MCF 10A (cell line): Measurements from ENCODE around the gene PRKN. TPM values are rescaled to one million over a fixed set of nuclear protein-coding genes. Genes with fewer than 3 reads are reported as not detected.

Source experiments
- BruUV-seq: library from RNA; stranded (reverse); fragments of 400-500 nt; replicated peaks from 2 replicates; lab custom pipeline; 2021; lab: Mats Ljungman, UMichigan
- CTCF ChIA-PET: fragments of 300-600 bp; sonication (Branson Sonifier 250); formaldehyde crosslinking; extraction: SDS; loops from one replicate; lab custom pipeline; 2021; ENCODE audit warnings: antibody characterized with exemption, inconsistent platforms; lab: Yijun Ruan, JAX
- POLR2A ChIA-PET: fragments of 300-600, 350-650 bp; sonication (Branson Sonifier 250); formaldehyde crosslinking; extraction: SDS; loops from one replicate; lab custom pipeline; 2020; ENCODE audit warnings: antibody characterized with exemption, inconsistent platforms; lab: Yijun Ruan, JAX
- DNase-seq: peaks from one replicate; pipeline ENCODE4 v3.0.0-alpha.2; 2018; ENCODE audit not compliant: unreplicated experiment
- H3K27ac Mint-ChIP-seq: one replicate; pipeline ENCODE4 v1.8.0; 2022; ENCODE audit warnings: mild to moderate bottlenecking, low read depth, mixed read lengths; ENCODE audit not compliant: unreplicated experiment
- H3K27me3 Mint-ChIP-seq: one replicate; pipeline ENCODE4 v1.8.0; 2022; ENCODE audit warnings: mixed read lengths; ENCODE audit not compliant: insufficient read depth, unreplicated experiment
- H3K36me3 Mint-ChIP-seq: one replicate; pipeline ENCODE4 v1.8.0; 2022; ENCODE audit warnings: mild to moderate bottlenecking, moderate library complexity, mixed read lengths; ENCODE audit not compliant: insufficient read depth, unreplicated experiment
- H3K4me1 Mint-ChIP-seq: one replicate; pipeline ENCODE4 v1.8.0; 2022; ENCODE audit warnings: mixed read lengths; ENCODE audit not compliant: insufficient read depth, unreplicated experiment
- H3K4me3 Mint-ChIP-seq: one replicate; pipeline ENCODE4 v1.8.0; 2022; ENCODE audit warnings: mild to moderate bottlenecking, moderate library complexity, mixed read lengths; ENCODE audit not compliant: unreplicated experiment
- H3K9me3 Mint-ChIP-seq: one replicate; pipeline ENCODE4 v1.8.0; 2022; ENCODE audit warnings: mixed read lengths; ENCODE audit not compliant: unreplicated experiment
- CTCF ChIP-seq: fragments of 200-600 bp; IDR thresholded peaks from one replicate; pipeline ENCODE4 v1.8.0; 2022; ENCODE audit warnings: antibody characterized with exemption, mild to moderate bottlenecking; ENCODE audit not compliant: unreplicated experiment
- intact Hi-C: fragments of 100-400 bp; cut with micrococcal nuclease; formaldehyde crosslinking; loops from 2 replicates; pipeline ENCODE4 v1.14.1; 2022
- total RNA-seq: library from RNA; stranded (reverse); gene quantifications from 2 replicates; pipeline ENCODE4 v1.2.3, GENCODE V29; 2022

The PRKN gene
- total RNA-seq, 1 experiment from 2014 or later, result 2.5 TPM

DNA sequence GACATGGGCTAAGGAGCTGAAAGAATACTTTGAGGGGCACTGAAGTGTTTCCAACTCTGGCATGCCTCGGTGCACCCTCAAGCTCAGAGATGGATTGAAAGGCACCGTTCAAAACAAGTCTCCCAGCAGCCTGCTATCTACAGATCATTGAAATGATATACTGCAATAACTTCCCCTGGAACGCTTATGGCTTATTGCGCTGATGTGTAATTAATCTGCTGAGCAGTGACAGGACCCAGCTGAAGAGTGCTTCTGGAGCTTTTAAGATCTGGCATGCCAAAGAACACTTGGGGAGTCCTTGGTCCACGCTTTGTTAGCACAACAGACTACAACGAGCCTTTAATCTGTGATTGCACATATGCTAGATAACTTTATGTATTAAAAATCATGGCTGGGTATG, 708.2 kb downstream of the PRKN start:
- TF ChIP-seq CTCF, result no peak
- DNase-seq, result no peak
- Mint-ChIP-seq H3K4me1 (no peaks in the 10 kb centered on the region), H3K4me3 (no peak overlapping the region), H3K36me3 (no peaks in the 10 kb centered on the region), H3K9me3 (no peaks in the 10 kb centered on the region), H3K27me3 (no peaks in the 10 kb centered on the region), H3K27ac (no peak overlapping the region)
- intact Hi-C loops, result no loop called here
- CTCF ChIA-PET, result no interaction called here
- POLR2A ChIA-PET, result no interaction called here
- no TSS peak for BruUV-seq

GRCh38 chr6:162017536-162017935, 710.0 kb downstream of the PRKN start:
- H3K27ac Mint-ChIP-seq, result no peak overlapping the region
- H3K27me3 Mint-ChIP-seq, result no peaks in the 10 kb centered on the region
- DNase-seq, result no peak
- ChIA-PET POLR2A (no interaction called here), CTCF (no interaction called here)
- no peaks in the 10 kb centered on the region for H3K4me1 Mint-ChIP-seq
- no TSS peak for BruUV-seq
- intact Hi-C loops, result no loop called here
- no peaks in the 10 kb centered on the region for H3K36me3 Mint-ChIP-seq
- H3K9me3 Mint-ChIP-seq, result no peaks in the 10 kb centered on the region
- no peak for TF ChIP-seq CTCF
- no peak overlapping the region for H3K4me3 Mint-ChIP-seq

GRCh38 chr6:162014069-162014811, 713.3 kb downstream of the PRKN start:
- H3K27ac Mint-ChIP-seq, result no peak overlapping the region
- H3K36me3 Mint-ChIP-seq, result no peaks in the 10 kb centered on the region
- CTCF ChIA-PET, result interaction anchor here (0.6 kb wide), 1 partner anchor 438 kb away, joined by 4 read pairs; no protein-coding TSS in a partner anchor
- intact Hi-C loops, result no loop called here
- H3K27me3 Mint-ChIP-seq, result no peaks in the 10 kb centered on the region
- no peak for DNase-seq
- POLR2A ChIA-PET, result interaction anchor here (0.6 kb wide), 1 partner anchor 375 kb away, joined by 4 read pairs; no protein-coding TSS in a partner anchor
- TF ChIP-seq CTCF, result no peak
- H3K9me3 Mint-ChIP-seq, result no peaks in the 10 kb centered on the region
- H3K4me1 Mint-ChIP-seq, result no peaks in the 10 kb centered on the region
- H3K4me3 Mint-ChIP-seq, result no peak overlapping the region
- BruUV-seq, result no TSS peak

GRCh38 chr6:162005372-162005771, 722.2 kb downstream of the PRKN start:
- no TSS peak for BruUV-seq
- TF ChIP-seq CTCF, result no peak
- Mint-ChIP-seq H3K9me3 (no peaks in the 10 kb centered on the region), H3K27ac (no peak overlapping the region), H3K4me1 (no peaks in the 10 kb centered on the region), H3K36me3 (no peaks in the 10 kb centered on the region), H3K4me3 (no peak overlapping the region), H3K27me3 (no peaks in the 10 kb centered on the region)
- CTCF ChIA-PET, result interaction anchor here (0.7 to 1.3 kb wide), 2 partner anchors 12 to 612 kb away, joined by 3 to 4 read pairs; no protein-coding TSS in a partner anchor
- no peak for DNase-seq
- POLR2A ChIA-PET, result no interaction called here
- intact Hi-C loops, result no loop called here
